Mucosa of gallbladder (tissue), 1 donor: ENCODE measurements around the gene FOXO3B. TPM values are rescaled to one million over a fixed set of nuclear protein-coding genes. Genes with fewer than 3 reads are reported as not detected.
"Not testable (repeated sequence)": the region's sequence is repeated elsewhere in the genome, so short reads cannot be mapped to it uniquely, and the experiment has no call there.

Experiments
- DNase-seq: peaks from one replicate; pipeline ENCODE4 v3.0.0-alpha.2; 2020; ENCODE audit warnings: low spot score
- total RNA-seq: library from RNA; stranded (reverse); gene quantifications from one replicate; pipeline ENCODE4 v1.2.1, GENCODE V29; 2021
- donor health status: DM: no; HTN: no; CAD: no.

FOXO3B gene
- total RNA-seq = 7.9 TPM

- DNase-seq = peak; percentile 93
Observed at GRCh38 chr17:18681767-18682571, at the start of gene FOXO3B. Gene FOXO3B (minus strand): TSS chr17:18682314. CDS start chr17:18681651, 663 bp downstream.

- not testable (repeated sequence) for DNase-seq
Observed at GRCh38 chr17:18723509-18723908, 41.4 kb upstream of the FOXO3B start.

GRCh38 chr17:18722612-18723011, 40.5 kb upstream of the FOXO3B start:
- not testable (repeated sequence) for DNase-seq

DNA sequence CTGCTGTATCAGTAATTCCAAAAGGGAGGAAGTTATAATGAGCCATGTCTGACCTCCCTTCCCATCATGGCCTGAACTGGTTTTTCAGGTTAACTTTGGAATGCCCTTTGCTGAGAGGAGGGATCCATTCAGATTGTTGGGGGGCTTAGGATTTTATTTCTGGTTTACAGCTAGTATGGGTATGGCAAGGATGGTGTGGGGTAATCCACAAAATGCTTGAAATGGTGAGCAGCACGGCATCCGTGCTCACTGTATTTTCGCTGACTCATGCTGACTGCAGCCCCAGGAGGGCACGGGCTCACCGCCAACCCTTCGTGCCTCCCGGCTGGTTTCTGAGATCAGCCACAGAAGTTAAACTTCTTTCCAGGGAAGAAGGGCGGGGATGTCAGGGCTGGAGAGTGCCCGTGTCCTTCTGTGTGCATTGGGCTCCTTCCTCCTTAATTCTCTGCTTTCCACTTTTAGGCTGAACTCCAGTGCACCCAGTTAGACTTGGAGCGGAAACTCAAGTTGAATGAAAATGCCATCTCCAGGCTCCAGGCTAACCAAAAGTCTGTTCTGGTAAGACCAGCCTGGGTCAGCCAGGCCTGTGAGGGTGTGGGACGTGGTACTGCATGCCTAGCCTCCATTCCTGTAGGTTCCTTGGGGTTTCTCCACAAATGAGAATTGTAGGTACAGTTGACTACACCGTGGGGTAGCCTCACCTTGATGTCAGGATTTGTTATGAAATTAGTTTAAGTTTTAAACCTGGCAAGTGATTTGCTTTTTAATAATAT, 39.8 kb upstream of the FOXO3B start:
- not testable (repeated sequence) for DNase-seq

- DNase-seq = not testable (repeated sequence)
Observed at GRCh38 chr17:18719428-18720110, 37.5 kb upstream of the FOXO3B start.

GRCh38 chr17:18718643-18719427, 36.7 kb upstream of the FOXO3B start:
- not testable (repeated sequence) for DNase-seq

GRCh38 chr17:18712354-18712999, 30.4 kb upstream of the FOXO3B start:
- peak; percentile 72 for DNase-seq

DNA sequence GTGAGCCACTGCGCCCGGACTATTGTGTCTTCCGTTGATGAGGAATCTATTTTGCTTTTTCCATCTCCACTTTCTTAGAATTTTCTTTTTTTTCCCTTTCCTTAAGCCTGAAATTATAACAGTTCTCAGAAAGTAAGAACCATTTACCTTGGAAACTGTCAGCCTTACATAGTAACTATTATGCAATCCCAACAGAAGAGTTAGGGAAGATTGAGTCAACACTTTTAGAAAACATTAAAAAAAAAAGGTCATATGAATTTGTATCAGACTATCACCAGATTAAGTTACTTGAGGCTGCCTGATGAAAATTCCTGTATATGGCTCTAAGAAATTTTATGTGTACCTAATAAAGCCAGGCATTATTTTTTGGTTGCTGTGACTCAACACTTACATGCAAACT, 26.1 kb upstream of the FOXO3B start:
- not testable (repeated sequence) for DNase-seq

DNA sequence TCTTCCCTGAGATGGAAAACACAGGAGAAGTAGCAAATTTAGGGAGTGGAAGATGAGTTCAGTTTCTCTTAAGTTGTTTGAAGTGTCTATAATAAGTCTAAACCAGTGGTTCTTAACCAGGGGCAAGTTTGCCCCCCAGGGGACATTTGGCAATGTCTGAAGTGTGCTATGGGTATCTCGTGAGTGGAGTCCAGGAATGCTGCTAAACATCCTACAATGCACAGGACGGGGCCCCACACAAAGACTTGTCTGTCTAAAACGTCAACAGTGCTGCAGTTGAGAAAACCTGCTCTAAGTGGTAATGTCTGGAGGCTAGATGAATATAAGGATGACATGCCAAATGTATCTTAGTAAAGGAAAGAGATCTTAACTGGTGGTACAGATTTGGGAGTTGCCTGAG, 23.8 kb upstream of the FOXO3B start:
- not testable (repeated sequence) for DNase-seq

- DNase-seq = not testable (repeated sequence)
Observed at GRCh38 chr17:18698473-18699103, 16.5 kb upstream of the FOXO3B start.

GRCh38 chr17:18695143-18695542, 13.0 kb upstream of the FOXO3B start:
- DNase-seq = not testable (repeated sequence)

- DNase-seq = not testable (repeated sequence)
Observed at GRCh38 chr17:18682668-18683067, 554 bp upstream of the FOXO3B start.

- not testable (repeated sequence) for DNase-seq
Observed at GRCh38 chr17:18677381-18677780, 4.7 kb downstream of the FOXO3B start.

- DNase-seq = not testable (repeated sequence)
Observed at GRCh38 chr17:18676928-18677327, 5.2 kb downstream of the FOXO3B start.

DNA sequence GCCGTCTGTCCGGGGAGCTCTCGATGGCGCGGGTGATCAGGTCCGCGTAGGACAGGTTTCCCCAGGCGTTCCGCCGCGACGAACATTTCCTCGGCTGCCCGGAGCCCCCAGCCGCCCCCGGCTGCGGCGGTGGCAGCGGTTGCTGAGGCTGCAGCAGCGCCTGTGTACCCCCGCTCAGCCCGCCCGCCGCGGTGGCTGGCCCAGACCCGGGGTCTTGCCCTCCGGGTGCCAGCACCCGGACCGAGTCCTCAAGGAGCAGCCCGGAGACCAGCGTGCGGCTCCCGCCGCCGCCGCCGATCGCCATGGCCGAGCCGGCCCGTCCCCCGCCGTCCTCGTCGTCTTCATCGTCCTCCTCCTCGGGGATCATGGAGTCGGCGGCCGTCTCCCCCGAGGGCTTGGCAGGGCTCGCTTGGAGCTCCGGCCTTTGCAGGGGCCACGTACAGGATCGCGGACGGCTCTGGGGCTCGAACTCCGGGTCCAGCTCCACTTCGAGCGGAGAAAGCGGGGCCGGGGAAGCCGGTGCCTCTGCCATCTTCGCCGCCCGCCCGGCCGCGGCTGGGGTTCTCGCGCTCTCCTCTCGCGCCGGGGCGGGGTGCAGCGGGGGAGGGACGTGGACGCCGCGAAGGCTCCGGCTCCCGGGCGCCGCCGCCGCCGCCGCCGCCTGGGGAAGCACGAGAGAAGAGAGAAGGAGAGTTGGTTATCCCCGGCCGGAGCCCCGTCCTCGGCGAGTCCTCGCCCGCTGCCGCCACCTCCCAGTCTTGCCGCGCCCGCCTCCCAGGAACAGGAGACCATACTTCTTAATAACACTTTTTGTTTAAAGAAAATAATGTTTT, 9.5 kb downstream of the FOXO3B start:
- DNase-seq = not testable (repeated sequence)

DNA sequence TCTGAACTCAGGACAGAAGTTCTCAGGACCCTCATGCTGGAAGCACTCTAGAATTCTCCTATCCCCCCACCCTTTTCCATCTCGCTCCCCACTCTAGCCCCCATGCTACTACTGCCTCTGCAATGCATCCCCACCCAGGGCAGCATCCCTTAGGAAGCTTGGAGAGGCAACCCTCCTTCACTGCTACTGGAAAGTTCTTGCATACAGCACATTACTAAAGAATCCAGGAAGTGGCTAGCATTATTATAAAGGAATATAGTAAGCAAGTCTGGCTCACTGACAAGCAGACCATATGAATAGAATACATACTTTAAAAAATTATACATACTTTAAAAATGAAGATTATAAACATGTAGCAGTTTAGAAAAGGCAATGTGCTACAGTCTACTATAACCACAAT, 13.5 kb downstream of the FOXO3B start:
- DNase-seq = not testable (repeated sequence)

GRCh38 chr17:18667535-18667934, 14.6 kb downstream of the FOXO3B start:
- DNase-seq = not testable (repeated sequence)

DNA sequence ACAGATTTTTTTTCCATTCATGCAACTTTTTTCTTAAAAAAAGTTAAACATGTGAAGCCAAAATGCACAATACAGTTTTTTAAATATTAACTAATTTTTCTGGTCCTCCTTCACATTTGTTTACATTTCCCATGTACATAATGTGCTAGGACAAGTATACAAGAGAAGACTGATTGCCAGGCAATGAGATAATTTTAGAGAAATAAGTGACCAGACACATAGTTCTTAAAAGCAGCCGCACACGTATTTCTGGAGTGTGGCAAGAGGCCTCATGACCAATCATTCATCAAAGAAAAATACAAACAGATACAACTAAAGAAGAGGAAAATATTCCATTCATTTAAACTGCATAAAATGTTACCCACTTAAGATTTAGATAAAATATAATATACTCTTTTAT, 15.8 kb downstream of the FOXO3B start:
- DNase-seq = not testable (repeated sequence)

DNA sequence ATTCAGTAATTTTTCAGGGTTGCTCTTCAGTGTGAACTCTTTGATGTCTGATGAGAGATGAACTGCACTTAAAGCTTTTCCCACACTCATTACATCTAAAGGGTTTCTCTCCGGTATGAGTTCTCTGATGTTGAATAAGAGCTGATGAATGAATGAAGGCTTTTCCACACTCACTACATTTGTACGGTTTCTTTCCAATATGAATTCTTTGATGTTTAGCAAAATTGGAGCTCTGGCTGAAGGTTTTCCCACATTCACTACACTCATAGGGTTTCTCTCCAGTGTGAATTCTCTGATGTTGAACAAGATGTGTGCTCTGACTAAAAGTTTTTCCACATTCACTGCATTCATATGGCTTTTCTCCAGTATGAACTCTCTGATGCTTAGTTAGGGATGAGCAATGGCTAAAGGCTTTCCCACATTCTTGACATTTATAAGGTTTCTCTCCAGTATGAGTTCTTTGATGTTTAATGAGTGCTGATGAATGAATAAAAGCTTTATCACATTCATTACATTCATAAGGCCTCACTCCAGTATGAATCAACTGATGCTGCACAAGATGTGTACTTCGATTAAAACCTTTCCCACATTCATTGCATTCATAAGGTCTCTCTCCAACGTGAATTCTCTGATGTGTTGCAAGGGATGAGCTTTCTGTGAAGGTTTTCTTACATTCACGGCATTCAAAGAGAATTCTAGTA, 20.0 kb downstream of the FOXO3B start:
- DNase-seq = not testable (repeated sequence)
